Adrenal gland (tissue), 5 donors: ENCODE results near the gene CNTN2.

Experiments used
- POLR2A ChIP-seq, 2 donors: fragments of 450-650 bp; IDR thresholded peaks; one replicate each; pipeline ENCODE4 v1.6.1; 2017; ENCODE audit warnings: antibody characterized with exemption in 2 of 2, mild to moderate bottlenecking in 2 of 2, moderate library complexity in 1 of 2
- TF ChIP-seq, protein P1 (sequence below), 6 experiments: fragments of 450-650 bp in 4 of 6; fragments of 200-600 bp in 2 of 6; sonication (generic) in 1 of 6; IDR thresholded peaks; 1 replicate in 5 of 6; 2 replicates in 1 of 6; pipeline versions ENCODE4 v1.5.1 to v1.8.0; 2016 to 2021; ENCODE audit warnings: antibody characterized with exemption in 6 of 6, mild to moderate bottlenecking in 2 of 6, moderate library complexity in 1 of 6
- donor health status: DM: no; HTN: no; CAD: no.

GRCh38 chr1:205057808-205058575 lies 15.0 kb downstream of the CNTN2 start:
- TF ChIP-seq, protein P1, sequence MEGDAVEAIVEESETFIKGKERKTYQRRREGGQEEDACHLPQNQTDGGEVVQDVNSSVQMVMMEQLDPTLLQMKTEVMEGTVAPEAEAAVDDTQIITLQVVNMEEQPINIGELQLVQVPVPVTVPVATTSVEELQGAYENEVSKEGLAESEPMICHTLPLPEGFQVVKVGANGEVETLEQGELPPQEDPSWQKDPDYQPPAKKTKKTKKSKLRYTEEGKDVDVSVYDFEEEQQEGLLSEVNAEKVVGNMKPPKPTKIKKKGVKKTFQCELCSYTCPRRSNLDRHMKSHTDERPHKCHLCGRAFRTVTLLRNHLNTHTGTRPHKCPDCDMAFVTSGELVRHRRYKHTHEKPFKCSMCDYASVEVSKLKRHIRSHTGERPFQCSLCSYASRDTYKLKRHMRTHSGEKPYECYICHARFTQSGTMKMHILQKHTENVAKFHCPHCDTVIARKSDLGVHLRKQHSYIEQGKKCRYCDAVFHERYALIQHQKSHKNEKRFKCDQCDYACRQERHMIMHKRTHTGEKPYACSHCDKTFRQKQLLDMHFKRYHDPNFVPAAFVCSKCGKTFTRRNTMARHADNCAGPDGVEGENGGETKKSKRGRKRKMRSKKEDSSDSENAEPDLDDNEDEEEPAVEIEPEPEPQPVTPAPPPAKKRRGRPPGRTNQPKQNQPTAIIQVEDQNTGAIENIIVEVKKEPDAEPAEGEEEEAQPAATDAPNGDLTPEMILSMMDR (IDR thresholded peaks at IDR 0.05), result no peak
- no peak for TF ChIP-seq POLR2A (IDR thresholded peaks at IDR 0.05)
